ENCODE measurements around the gene DNAAF5. TPM values are rescaled to one million over a fixed set of nuclear protein-coding genes. Genes with fewer than 3 reads are reported as not detected.

Gene DNAAF5
- total RNA-seq, 2 experiments from 2014 or later, result 36.4 to 36.8 TPM

DNA sequence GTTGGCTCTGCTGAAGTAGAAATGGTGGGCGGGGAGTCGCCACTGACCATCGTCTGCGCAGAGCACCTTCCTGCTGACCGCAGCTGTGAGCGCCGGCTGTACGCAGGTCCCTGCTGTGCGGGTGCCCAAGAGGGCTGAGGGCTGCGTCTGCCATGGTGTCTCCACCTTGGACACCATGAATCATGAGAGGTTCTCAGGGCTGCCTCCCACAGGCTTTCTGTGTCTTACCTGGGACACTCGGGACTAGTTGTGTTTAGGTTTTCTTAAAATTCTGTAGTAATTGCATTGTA, 45.5 kb downstream of the DNAAF5 start:
- Mint-ChIP-seq H3K4me1 (ENCODE audit: low read depth) (no peaks in the 10 kb centered on the region), H3K4me3 (no peak overlapping the region), H3K27me3 (no peaks in the 10 kb centered on the region), H3K36me3 (ENCODE audit: low read depth) (peaks cover 17% of the 10 kb centered on the region), H3K9me3 (no peaks in the 10 kb centered on the region), H3K27ac (no peak overlapping the region)
- TF ChIP-seq, protein P1, sequence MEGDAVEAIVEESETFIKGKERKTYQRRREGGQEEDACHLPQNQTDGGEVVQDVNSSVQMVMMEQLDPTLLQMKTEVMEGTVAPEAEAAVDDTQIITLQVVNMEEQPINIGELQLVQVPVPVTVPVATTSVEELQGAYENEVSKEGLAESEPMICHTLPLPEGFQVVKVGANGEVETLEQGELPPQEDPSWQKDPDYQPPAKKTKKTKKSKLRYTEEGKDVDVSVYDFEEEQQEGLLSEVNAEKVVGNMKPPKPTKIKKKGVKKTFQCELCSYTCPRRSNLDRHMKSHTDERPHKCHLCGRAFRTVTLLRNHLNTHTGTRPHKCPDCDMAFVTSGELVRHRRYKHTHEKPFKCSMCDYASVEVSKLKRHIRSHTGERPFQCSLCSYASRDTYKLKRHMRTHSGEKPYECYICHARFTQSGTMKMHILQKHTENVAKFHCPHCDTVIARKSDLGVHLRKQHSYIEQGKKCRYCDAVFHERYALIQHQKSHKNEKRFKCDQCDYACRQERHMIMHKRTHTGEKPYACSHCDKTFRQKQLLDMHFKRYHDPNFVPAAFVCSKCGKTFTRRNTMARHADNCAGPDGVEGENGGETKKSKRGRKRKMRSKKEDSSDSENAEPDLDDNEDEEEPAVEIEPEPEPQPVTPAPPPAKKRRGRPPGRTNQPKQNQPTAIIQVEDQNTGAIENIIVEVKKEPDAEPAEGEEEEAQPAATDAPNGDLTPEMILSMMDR (IDR thresholded peaks at IDR 0.05), result no peak
- POLR2A ChIA-PET, result interaction anchor here (1.1 kb wide), 1 partner anchor 11 kb away, joined by 3 read pairs; no protein-coding TSS in a partner anchor
- no peak for ATAC-seq
- CTCF ChIA-PET, result interaction anchor here (0.6 to 3.4 kb wide), 4 partner anchors 188 to 455 kb away, joined by 3 to 11 read pairs (median 6); no protein-coding TSS in a partner anchor
- intact Hi-C loops (cut with micrococcal nuclease), result loop anchor here (5.0 kb wide), 1 partner anchor 450 kb away; no protein-coding TSS in a partner anchor
- DNase-seq, result no peak

DNA sequence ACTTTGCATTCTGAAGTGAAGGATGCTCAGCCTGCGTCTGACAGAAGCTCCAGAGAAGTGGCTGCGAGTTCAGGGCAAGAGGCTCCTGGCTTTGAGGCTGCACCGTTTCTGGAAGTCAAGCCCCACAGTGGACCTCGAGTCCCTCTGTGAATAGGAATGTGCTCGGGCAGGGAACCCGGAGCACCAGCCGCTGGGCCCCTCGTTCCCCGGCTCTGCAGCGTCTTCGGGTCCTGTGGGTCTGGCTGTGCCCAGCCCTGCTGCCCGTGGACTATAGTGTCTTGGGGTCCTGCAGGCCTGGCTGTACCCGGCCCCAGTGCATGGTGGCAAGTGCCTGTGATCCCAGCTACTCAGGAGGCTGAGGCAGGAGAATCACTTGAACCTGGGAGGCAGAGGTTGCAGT, 45.9 kb downstream of the DNAAF5 start:
- H3K9me3 Mint-ChIP-seq, result no peaks in the 10 kb centered on the region
- no peaks in the 10 kb centered on the region for H3K4me1 Mint-ChIP-seq (ENCODE audit: low read depth)
- no peak overlapping the region for H3K27ac Mint-ChIP-seq
- DNase-seq (no peak), ATAC-seq (no peak)
- no peak overlapping the region for H3K4me3 Mint-ChIP-seq
- POLR2A ChIA-PET, result no interaction called here
- no peaks in the 10 kb centered on the region for H3K27me3 Mint-ChIP-seq
- CTCF ChIA-PET, result interaction anchor here (0.7 to 3.4 kb wide), 3 partner anchors 439 to 456 kb away, joined by 3 to 11 read pairs (median 10); no protein-coding TSS in a partner anchor
- TF ChIP-seq, protein P1 (IDR thresholded peaks at IDR 0.05), result no peak
- peaks cover 15% of the 10 kb centered on the region for H3K36me3 Mint-ChIP-seq (ENCODE audit: low read depth)
- intact Hi-C loops (cut with micrococcal nuclease), result loop anchor here (5.0 kb wide), 1 partner anchor 450 kb away; no protein-coding TSS in a partner anchor

DNA sequence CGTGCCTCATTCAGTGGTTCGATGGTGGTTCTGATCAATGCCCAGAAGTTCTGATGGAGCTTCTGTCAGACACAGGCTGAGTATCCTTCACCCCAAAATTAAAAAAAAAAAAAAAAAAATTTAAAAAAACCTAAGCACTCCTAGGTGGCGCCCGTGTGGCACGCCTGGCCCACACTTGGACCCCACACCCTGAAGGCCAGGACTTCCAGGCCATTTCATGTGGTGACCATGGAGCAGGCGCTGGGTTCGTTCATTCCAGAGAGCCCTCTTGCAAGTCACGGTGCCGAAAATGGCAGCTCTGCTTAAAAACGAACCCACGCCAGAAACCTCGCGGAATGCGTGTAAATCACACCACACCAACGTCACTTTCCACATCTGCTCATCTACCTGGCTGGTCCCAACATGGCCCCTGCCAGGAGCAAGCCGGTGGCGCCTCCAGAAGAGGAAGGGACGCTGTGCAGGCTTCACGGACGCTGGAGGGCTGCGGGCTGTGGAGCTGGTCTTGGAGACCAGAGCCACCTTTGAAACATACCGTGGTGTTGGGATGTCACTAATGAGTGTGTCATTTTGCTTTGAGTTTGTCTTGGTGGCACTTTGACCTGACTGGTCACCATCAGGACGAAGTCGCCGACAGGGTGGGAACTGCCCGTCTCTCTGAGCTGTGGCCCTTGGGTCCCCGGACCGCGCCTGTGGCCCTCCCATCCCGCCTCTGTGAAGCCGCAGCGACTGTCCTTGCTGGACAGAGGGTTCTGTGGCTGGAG, 46.5 kb downstream of the DNAAF5 start:
- no peak for ATAC-seq
- no peak overlapping the region for H3K27ac Mint-ChIP-seq
- no peaks in the 10 kb centered on the region for H3K27me3 Mint-ChIP-seq
- H3K4me3 Mint-ChIP-seq, result no peak overlapping the region
- TF ChIP-seq, protein P1 (IDR thresholded peaks at IDR 0.05), result no peak
- intact Hi-C loops (cut with micrococcal nuclease), result loop anchor here (5.0 kb wide), 1 partner anchor 451 kb away; no protein-coding TSS in a partner anchor
- no peaks in the 10 kb centered on the region for H3K9me3 Mint-ChIP-seq
- H3K36me3 Mint-ChIP-seq (ENCODE audit: low read depth), result peaks cover 13% of the 10 kb centered on the region
- POLR2A ChIA-PET, result interaction anchor here (0.7 kb wide), 1 partner anchor 431 kb away, joined by 3 read pairs; no protein-coding TSS in a partner anchor
- H3K4me1 Mint-ChIP-seq (ENCODE audit: low read depth), result no peaks in the 10 kb centered on the region
- DNase-seq, result no peak
- CTCF ChIA-PET, result interaction anchor here (0.8 to 3.4 kb wide), 6 partner anchors 323 to 458 kb away, joined by 3 to 11 read pairs (median 4); no protein-coding TSS in a partner anchor

DNA sequence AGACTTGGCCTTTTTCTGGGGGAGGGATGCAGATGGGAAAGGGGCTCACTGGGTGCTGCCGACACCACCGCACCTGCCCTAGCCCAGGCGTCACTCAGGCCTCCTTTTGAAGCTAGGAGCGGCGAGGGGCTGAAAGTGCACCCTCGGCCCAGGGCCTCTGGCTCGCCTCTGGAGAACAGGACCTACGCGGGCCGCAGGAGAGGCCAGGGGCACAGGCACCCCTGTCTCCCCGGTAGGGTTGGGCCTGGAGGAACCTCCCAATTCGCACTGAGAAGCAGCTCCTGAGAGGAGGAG, 47.1 kb downstream of the DNAAF5 start:
- no peak overlapping the region for H3K27ac Mint-ChIP-seq
- H3K4me3 Mint-ChIP-seq, result no peak overlapping the region
- H3K27me3 Mint-ChIP-seq, result no peaks in the 10 kb centered on the region
- TF ChIP-seq, protein P1 (IDR thresholded peaks at IDR 0.05), result no peak
- H3K36me3 Mint-ChIP-seq (ENCODE audit: low read depth), result peaks cover 13% of the 10 kb centered on the region
- no peak for ATAC-seq
- ChIA-PET CTCF (interaction anchor here (0.6 to 3.4 kb wide), 7 partner anchors 40 to 459 kb away, joined by 3 to 11 read pairs (median 3); no protein-coding TSS in a partner anchor), POLR2A (interaction anchor here (0.6 to 0.7 kb wide), 2 partner anchors 16 to 431 kb away, joined by 3 read pairs; no protein-coding TSS in a partner anchor)
- intact Hi-C loops (cut with micrococcal nuclease), result loop anchor here (5.0 kb wide), 1 partner anchor 451 kb away; no protein-coding TSS in a partner anchor
- no peaks in the 10 kb centered on the region for H3K9me3 Mint-ChIP-seq
- no peaks in the 10 kb centered on the region for H3K4me1 Mint-ChIP-seq (ENCODE audit: low read depth)
- no peak for DNase-seq

Measured in activated CD8-positive, alpha-beta T cell treated with anti-CD3 and anti-CD28 coated beads for 36 hours (primary cell).